Measurements from ENCODE around the gene DDX47.
"Not testable (repeated sequence)": the region's sequence is repeated elsewhere in the genome, so short reads cannot be mapped to it uniquely, and the experiment has no call there.

DDX47 gene

DNA sequence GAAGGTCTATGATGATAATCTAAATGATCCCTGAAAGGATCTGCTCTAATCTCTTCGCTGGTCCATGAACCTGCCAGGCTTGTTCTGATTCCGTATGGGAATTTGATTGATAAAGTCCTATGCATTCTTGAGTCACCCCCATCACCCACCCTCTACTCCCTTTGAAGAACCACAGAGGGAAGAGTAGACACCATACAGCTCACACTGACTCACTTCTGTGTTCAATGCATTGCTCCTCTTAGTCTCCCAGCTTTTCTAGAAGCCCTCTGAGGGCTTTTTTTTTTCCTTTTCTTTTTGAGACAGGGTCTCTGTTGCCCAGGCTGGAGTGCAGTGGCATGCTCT is 59.8 kb downstream of the DDX47 start:
- Histone ChIP-seq H3K27me3 (ENCODE audit: insufficient read depth, low read depth, severe bottlenecking) (no peaks in the 10 kb centered on the region), H3K36me3 (no peaks in the 10 kb centered on the region), H3K27ac (no peak overlapping the region), H3K4me3 (ENCODE audit: low read depth, low read length) (no peak overlapping the region), H3K9me3 (ENCODE audit: severe bottlenecking) (no peaks in the 10 kb centered on the region)
- DNase-seq, result no peak
- TF ChIP-seq CTCF (IDR thresholded peaks at IDR 0.05; ENCODE audit: low read depth, low read length), result no peak

- Histone ChIP-seq H3K36me3 (no peaks in the 10 kb centered on the region), H3K27me3 (ENCODE audit: insufficient read depth, low read depth, severe bottlenecking) (no peaks in the 10 kb centered on the region), H3K27ac (no peak overlapping the region), H3K9me3 (ENCODE audit: severe bottlenecking) (no peaks in the 10 kb centered on the region), H3K4me3 (ENCODE audit: low read depth, low read length) (no peak overlapping the region)
- DNase-seq, result no peak
- TF ChIP-seq CTCF (IDR thresholded peaks at IDR 0.05; ENCODE audit: low read depth, low read length), result no peak
Observed at GRCh38 chr12:12874029-12874428, 60.9 kb downstream of the DDX47 start.

DNA sequence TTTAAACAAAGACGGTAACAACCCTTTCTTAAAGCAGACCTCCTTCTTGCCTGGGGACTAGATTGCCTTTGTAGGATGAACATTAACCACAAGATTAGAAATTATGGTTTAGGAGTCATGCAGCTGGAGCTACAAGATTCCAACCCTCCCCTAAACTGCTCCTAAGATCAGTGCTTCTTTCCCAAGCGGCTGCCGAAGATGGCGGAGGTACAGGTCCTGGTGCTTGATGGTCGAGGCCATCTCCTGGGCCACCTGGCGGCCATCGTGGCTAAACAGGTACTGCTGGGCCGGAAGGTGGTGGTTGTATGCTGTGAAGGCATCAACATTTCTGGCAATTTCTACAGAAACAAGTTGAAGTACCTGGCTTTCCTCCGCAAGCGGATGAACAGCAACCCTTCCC is 62.2 kb downstream of the DDX47 start:
- not testable (repeated sequence) for H3K9me3 ChIP-seq (ENCODE audit: severe bottlenecking); H3K27me3 ChIP-seq (ENCODE audit: insufficient read depth, low read depth, severe bottlenecking); H3K27ac ChIP-seq; DNase-seq; H3K4me3 ChIP-seq (ENCODE audit: low read depth, low read length); H3K36me3 ChIP-seq

DNA sequence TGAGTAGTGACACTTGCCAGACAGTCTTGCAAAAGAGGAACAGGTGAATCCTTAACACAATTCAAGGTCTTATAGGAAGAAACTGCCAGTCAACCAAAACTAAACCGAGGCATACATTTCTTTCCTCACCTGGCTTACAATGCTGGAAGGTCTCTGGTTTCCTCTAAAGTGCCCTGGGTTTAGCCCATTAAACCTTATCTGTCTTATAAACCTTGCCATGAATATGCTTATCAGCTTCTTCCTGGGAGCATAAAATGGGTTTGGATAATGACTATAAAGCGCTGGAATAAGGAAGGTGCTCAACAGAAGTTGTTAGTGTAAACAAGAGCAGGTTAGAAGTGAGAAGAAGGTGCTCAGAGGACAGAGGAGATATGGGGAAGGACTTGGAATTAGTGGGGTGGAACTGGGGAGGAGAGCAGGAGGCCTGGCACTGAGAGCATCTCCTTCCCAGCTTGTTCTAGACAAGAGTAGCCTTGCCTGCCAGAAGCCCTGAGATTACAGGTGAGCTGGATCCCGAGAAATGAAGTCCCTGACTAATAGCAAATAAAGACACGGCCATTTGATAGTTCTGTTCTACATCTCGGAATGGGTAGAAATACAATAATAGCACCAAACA is 64.1 kb downstream of the DDX47 start:
- no peaks in the 10 kb centered on the region for H3K27me3 ChIP-seq (ENCODE audit: insufficient read depth, low read depth, severe bottlenecking)
- H3K9me3 ChIP-seq (ENCODE audit: severe bottlenecking), result no peaks in the 10 kb centered on the region
- no peak for DNase-seq
- no peaks in the 10 kb centered on the region for H3K36me3 ChIP-seq
- H3K4me3 ChIP-seq (ENCODE audit: low read depth, low read length), result no peak overlapping the region
- no peak overlapping the region for H3K27ac ChIP-seq
- TF ChIP-seq CTCF (IDR thresholded peaks at IDR 0.05; ENCODE audit: low read depth, low read length), result no peak

GRCh38 chr12:12877781-12878455 is 64.8 kb downstream of the DDX47 start:
- no peaks in the 10 kb centered on the region for H3K27me3 ChIP-seq (ENCODE audit: insufficient read depth, low read depth, severe bottlenecking)
- no peaks in the 10 kb centered on the region for H3K36me3 ChIP-seq
- no peaks in the 10 kb centered on the region for H3K9me3 ChIP-seq (ENCODE audit: severe bottlenecking)
- H3K4me3 ChIP-seq (ENCODE audit: low read depth, low read length), result no peak overlapping the region
- TF ChIP-seq CTCF (IDR thresholded peaks at IDR 0.05; ENCODE audit: low read depth, low read length), result no peak
- DNase-seq, result no peak
- no peak overlapping the region for H3K27ac ChIP-seq
